Measurements from ENCODE around the gene LRRC46. TPM values are rescaled to one million over a fixed set of nuclear protein-coding genes. Genes with fewer than 3 reads are reported as not detected.
A peak's percentile ranks its signal among the peaks of the same experiment; 100 is the strongest.

Gene LRRC46
- total and polyA plus RNA-seq, 9 of the 15 experiments (the other 6 are each of a cell fraction or from before 2014, with no cell fraction given) = 0.39 to 1.4 (median 0.53) TPM; not detected in 1

- TF ChIP-seq EHMT2 (IDR thresholded peaks at IDR 0.05) (no peak), HNRNPLL (IDR thresholded peaks at IDR 0.05; ENCODE audit: low read depth, low read length, poor library complexity, severe bottlenecking) (peak; percentile 67), MTF1 (CRISPR knock-in tag; IDR thresholded peaks at IDR 0.05; ENCODE audit: borderline replicate concordance) (no peak), UBTF (IDR thresholded peaks at IDR 0.05; ENCODE audit: borderline replicate concordance in 1 of 2, low read depth in 2 of 2, low read length in 2 of 2) (no peak), ZKSCAN1 (IDR thresholded peaks at IDR 0.05; ENCODE audit: low read depth, low read length) (no peak), ZNF143 (CRISPR knock-in tag; IDR thresholded peaks at IDR 0.05) (peak; percentile 91), FIP1L1 (IDR thresholded peaks at IDR 0.05; ENCODE audit: low read depth, low read length, poor library complexity, severe bottlenecking) (no peak), ZNF707 (CRISPR knock-in tag; conservative IDR thresholded peaks at IDR 0.05) (no peak), THRB (CRISPR knock-in tag; conservative IDR thresholded peaks at IDR 0.05) (0 out of 2 replicates have a peak, but pooled peaks have one; percentile 18), RUNX1 (IDR thresholded peaks at IDR 0.05; ENCODE audit: low read depth) (no peak), ZNF764 (CRISPR knock-in tag; IDR thresholded peaks at IDR 0.05; ENCODE audit: low read depth) (no peak)
- TF ChIP-seq, protein P1, sequence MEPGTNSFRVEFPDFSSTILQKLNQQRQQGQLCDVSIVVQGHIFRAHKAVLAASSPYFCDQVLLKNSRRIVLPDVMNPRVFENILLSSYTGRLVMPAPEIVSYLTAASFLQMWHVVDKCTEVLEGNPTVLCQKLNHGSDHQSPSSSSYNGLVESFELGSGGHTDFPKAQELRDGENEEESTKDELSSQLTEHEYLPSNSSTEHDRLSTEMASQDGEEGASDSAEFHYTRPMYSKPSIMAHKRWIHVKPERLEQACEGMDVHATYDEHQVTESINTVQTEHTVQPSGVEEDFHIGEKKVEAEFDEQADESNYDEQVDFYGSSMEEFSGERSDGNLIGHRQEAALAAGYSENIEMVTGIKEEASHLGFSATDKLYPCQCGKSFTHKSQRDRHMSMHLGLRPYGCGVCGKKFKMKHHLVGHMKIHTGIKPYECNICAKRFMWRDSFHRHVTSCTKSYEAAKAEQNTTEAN (CRISPR knock-in tag; IDR thresholded peaks at IDR 0.05) = peak; percentile 55; the same call in 1 of the 2 replicates
Observed at GRCh38 chr17:47831003-47831933, at the start of gene LRRC46, which contains the start of gene MRPL10 (continued).
